Measurements from ENCODE around the gene ARTN.

The ARTN gene

GRCh38 chr1:43900386-43900785, 33.2 kb upstream of the ARTN start:
- TF ChIP-seq, protein P1, sequence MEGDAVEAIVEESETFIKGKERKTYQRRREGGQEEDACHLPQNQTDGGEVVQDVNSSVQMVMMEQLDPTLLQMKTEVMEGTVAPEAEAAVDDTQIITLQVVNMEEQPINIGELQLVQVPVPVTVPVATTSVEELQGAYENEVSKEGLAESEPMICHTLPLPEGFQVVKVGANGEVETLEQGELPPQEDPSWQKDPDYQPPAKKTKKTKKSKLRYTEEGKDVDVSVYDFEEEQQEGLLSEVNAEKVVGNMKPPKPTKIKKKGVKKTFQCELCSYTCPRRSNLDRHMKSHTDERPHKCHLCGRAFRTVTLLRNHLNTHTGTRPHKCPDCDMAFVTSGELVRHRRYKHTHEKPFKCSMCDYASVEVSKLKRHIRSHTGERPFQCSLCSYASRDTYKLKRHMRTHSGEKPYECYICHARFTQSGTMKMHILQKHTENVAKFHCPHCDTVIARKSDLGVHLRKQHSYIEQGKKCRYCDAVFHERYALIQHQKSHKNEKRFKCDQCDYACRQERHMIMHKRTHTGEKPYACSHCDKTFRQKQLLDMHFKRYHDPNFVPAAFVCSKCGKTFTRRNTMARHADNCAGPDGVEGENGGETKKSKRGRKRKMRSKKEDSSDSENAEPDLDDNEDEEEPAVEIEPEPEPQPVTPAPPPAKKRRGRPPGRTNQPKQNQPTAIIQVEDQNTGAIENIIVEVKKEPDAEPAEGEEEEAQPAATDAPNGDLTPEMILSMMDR (IDR thresholded peaks at IDR 0.05; ENCODE audit: control extremely low read depth, extremely low read depth, low read depth, missing control alignments) = no peak
- ChIA-PET POLR2A (interaction anchor here (0.6 kb wide), 1 partner anchor 842 kb away, joined by 5 read pairs; no protein-coding TSS in a partner anchor), CTCF (interaction anchor here (1.3 to 7.0 kb wide), 3 partner anchors 11 to 137 kb away, joined by 3 to 35 read pairs (median 6); partner anchors contain the start of gene ARTN)
- no peak for DNase-seq (ENCODE audit: extremely low spot score)

GRCh38 chr1:43901196-43901961, 32.2 kb upstream of the ARTN start:
- ChIA-PET CTCF (interaction anchor here (1.0 to 7.0 kb wide), 6 partner anchors 12 to 138 kb away, joined by 3 to 35 read pairs (median 6); partner anchors contain the start of gene ARTN), POLR2A (no interaction called here)
- TF ChIP-seq, protein P1 (IDR thresholded peaks at IDR 0.05; ENCODE audit: control extremely low read depth, extremely low read depth, low read depth, missing control alignments) = no peak
- no peak for DNase-seq (ENCODE audit: extremely low spot score)

GRCh38 chr1:43902058-43902831, 31.4 kb upstream of the ARTN start:
- ChIA-PET POLR2A (interaction anchor here (0.7 kb wide), 1 partner anchor 252 kb away, joined by 3 read pairs; no protein-coding TSS in a partner anchor), CTCF (interaction anchor here (0.6 to 7.0 kb wide), 8 partner anchors 10 to 633 kb away, joined by 3 to 35 read pairs (median 4); partner anchors contain the start of gene ARTN)

GRCh38 chr1:43904660-43905551, 28.7 kb upstream of the ARTN start:
- ChIA-PET CTCF (interaction anchor here (0.5 kb wide), 1 partner anchor 199 kb away, joined by 3 read pairs; no protein-coding TSS in a partner anchor), POLR2A (no interaction called here)
- no peak for DNase-seq (ENCODE audit: extremely low spot score)
- TF ChIP-seq, protein P1 (IDR thresholded peaks at IDR 0.05; ENCODE audit: control extremely low read depth, extremely low read depth, low read depth, missing control alignments) = no peak

More at GRCh38 chr1:43902058-43902831, 31.4 kb upstream of the ARTN start:
- TF ChIP-seq, protein P1 (IDR thresholded peaks at IDR 0.05; ENCODE audit: control extremely low read depth, extremely low read depth, low read depth, missing control alignments) = no peak
- DNase-seq (ENCODE audit: extremely low spot score) = no peak

DNA sequence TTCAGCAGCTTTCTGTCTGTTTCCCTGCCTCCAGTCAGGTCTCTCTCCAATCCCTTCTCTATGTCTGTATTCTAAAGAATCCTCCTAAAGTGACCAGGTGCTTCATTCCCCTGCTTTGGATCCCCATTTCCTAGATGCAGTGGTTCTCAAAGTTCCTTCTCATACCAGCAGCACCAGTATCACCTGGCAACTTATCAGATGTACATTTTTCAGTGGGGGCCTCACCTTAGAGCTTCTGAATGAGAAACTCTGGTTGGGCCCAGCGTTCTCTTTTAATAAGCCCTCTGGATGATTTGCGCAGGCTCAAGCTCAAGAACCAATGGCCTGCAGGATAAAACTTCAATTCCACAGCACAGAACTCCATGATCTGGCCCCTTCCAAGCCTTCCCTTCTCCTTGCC, 25.4 kb upstream of the ARTN start:
- ChIA-PET CTCF (interaction anchor here (1.2 kb wide), 1 partner anchor 26 kb away, joined by 4 read pairs; no protein-coding TSS in a partner anchor), POLR2A (no interaction called here)
- no peak for DNase-seq (ENCODE audit: extremely low spot score)
- TF ChIP-seq, protein P1 (IDR thresholded peaks at IDR 0.05; ENCODE audit: control extremely low read depth, extremely low read depth, low read depth, missing control alignments) = no peak
